NK-92 (cell line): ENCODE data around the gene SDK2.

Experiments used
- DNase-seq: peaks from one replicate; lab custom pipeline; 2025; ENCODE audit not compliant: unreplicated experiment; lab: John Stamatoyannopoulos, UW

The SDK2 gene

GRCh38 chr17:73644145-73645049 lies at the start of gene SDK2:
SDK2 (minus strand) TSS chr17:73644445; CDS start chr17:73644088, 357 bp downstream.
- no peak for DNase-seq

DNA sequence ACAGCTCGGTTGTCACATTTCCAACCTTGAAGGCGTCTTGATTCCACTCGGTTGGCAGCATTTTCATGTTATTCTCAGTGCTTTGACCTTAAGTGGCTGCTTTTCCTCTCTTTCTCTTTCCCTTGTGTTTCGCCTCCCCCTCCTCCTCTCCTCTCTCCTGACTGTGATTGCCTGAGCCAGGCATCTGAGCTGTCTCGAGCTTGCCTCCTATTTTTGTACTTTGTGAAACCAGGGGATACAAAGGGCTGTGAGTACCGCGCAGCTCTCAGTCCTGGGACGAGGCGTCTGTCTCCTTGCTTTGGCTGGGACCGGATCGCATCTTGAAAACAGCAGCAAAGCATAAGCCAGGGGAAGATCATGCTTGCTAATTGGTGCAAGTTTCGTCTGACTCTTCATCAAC lies 48.8 kb upstream of the SDK2 start:
- DNase-seq: no peak

GRCh38 chr17:73691321-73691766 lies 47.1 kb upstream of the SDK2 start:
- no peak for DNase-seq

DNA sequence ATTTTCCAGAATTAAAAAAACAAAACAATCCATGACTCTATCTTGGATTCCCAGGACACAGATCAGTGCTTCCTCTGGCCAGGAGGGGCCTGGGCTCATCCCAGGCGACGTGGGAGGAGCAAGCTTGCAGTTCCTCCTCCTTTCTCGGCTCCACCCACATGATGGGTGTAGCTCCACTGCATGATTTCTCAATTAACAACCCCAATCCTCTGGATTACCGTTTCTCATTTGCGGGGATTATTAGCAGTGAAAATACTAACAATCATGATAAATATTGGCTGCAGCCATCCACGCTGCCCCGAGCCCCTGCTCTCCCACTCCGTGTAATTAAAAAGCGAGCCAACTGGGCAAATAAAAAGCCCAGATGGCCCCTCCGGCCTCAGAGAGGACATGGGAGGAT lies 46.4 kb upstream of the SDK2 start:
- DNase-seq: no peak

DNA sequence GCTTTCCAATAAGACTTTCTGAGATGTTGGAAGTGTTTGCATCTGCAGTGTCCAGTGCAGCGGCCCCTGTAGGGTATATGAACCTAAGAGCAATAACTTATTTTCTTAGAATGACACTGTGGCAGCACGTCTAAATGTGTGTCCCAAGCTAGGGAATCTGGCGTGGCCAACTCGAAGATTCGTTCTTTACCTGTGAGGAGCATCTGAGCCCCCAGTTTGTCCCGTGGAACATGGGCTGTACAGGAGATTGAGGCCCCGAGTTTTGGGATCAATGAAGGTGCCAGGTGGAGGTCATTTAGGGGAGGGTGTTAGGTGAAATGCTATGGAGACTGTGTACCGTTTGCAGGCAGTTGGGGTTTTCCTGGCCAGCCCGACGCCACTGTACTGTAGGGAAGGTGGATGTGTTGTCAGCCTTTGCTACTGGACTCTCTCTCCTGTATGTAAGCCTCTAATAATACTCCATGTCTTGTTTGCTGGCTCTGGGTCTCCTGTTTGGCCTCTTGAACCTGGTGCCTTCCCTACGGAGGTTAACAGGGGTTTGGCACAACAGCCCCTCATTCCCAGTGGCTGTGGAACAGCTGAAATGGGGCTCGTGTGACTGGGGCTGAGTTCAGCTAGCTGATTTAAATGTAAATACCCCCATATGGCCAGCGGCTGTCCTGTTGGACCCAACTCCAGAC lies 45.5 kb upstream of the SDK2 start:
- no peak for DNase-seq

DNA sequence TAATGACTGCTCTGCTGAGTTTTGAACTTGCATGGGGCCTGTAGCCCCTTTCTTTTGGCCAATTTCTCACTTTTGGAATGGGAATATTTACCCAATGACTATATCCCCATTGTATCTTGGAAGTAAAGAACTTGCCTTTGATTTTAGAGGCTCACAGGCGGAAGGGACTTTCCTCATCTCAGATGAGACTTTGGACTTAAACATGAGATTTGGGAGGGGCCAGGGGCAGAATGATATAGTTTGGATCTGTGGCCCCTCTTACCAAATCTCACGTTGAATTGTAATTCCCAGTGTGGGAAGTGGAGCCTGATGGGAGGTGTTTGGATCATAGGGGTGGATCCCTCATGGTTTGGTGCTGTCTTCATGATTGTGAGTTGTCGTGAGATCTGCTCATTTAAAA lies 42.7 kb upstream of the SDK2 start:
- DNase-seq: no peak

DNA sequence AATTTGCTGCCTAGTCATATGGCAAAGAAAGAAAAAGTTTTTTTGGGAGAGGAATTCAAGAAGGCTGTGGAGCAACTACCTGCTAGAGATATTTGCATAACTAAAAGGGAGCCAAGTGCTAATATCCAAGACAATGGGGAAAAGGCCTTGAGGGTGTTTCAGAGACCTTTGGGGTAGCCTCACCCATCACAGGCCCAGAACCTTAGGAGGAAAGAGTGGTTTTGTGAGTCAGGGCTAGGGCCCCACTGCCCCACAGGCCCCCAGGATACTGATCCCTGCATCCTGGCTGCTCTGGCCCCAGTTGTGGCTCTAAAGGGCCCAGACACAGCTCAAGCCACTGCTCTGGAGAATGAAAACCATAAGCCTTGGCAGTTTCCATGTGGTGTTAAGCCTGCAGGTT lies 41.9 kb upstream of the SDK2 start:
- no peak for DNase-seq

DNA sequence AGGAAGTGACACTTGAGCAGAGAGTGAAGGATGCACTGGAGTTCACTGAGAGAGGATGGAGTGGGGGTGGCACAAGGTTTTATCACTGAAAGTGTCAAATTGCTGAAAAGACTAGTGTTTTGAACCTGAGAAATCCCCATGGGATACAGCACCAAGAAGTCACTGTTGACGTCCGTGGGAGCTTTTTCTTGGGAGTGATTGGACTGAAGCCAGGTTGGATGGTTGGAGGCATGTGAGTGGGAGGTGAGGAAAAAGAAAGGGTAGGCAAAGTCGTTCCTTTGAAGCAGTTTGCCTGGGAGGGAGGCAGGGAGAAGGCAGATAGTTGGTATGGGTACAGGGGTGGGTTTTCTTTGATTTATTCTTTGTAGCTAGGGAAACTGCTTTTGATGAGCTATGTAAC lies 39.9 kb upstream of the SDK2 start:
- no peak for DNase-seq

GRCh38 chr17:73683771-73684170 lies 39.5 kb upstream of the SDK2 start:
- DNase-seq: no peak

DNA sequence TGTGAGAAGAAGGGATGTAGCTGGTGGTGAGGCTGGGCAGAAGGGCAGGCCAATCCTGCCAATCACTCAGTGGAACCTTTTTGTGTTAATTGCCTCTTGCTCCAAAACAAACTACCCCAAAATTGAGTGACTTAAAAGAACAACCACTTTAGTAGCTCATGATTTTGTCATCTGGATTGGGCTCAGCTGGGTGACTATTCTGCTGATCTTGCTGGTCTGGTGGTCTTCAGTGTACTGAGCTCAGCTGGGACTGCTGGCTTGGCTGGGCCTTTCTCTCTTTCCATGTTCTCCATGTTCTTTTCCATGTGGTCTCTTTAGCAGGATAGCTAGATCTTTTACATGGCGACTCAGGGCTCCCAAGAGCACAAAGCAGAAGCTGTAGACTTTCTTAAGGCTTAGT lies 37.7 kb upstream of the SDK2 start:
- no peak for DNase-seq

DNA sequence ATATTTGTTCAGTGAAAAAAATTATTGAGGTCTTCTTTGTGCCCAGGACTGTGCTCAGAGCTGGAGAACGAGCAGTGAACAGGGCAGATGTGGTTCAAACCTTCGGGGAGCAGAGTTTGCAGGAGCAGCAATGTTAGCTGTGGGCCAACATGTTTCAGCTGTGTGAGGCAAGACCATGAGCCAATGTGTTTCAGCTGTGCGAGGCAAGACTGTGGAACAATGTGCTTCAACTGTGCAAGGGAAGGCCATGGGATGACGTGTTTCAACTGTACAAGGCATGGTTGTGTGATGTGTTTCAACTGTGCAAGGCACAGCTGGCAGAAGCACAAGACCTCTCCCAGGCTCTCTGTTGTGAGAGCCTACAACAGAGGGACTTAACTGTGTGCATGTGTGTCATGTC lies 35.2 kb upstream of the SDK2 start:
- DNase-seq: no peak

GRCh38 chr17:73678999-73679398 lies 34.8 kb upstream of the SDK2 start:
- no peak for DNase-seq

DNA sequence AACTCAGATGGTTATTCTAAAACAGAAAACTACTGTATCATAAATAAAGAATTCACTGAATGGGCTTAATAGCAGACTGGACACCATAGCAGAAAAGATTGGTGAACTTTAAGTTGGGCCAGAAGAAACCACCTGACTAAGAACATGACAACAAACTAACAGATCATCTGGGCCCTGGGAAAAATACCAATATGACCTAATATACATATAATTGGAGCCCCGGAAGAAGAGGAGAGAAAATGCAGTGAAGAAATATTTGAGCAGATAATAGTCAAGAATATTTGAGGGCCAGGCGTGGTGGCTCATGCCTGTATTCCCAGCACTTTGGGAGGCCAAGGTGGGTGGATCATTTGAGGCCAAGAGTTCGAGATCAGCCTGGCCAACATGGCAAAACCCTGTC lies 25.5 kb upstream of the SDK2 start:
- no peak for DNase-seq

- DNase-seq: no peak
Measured at GRCh38 chr17:73667181-73667959, 23.1 kb upstream of the SDK2 start.

- DNase-seq: no peak
Measured at GRCh38 chr17:73663614-73664013, 19.4 kb upstream of the SDK2 start.

GRCh38 chr17:73660366-73660765 lies 16.1 kb upstream of the SDK2 start:
- no peak for DNase-seq

DNA sequence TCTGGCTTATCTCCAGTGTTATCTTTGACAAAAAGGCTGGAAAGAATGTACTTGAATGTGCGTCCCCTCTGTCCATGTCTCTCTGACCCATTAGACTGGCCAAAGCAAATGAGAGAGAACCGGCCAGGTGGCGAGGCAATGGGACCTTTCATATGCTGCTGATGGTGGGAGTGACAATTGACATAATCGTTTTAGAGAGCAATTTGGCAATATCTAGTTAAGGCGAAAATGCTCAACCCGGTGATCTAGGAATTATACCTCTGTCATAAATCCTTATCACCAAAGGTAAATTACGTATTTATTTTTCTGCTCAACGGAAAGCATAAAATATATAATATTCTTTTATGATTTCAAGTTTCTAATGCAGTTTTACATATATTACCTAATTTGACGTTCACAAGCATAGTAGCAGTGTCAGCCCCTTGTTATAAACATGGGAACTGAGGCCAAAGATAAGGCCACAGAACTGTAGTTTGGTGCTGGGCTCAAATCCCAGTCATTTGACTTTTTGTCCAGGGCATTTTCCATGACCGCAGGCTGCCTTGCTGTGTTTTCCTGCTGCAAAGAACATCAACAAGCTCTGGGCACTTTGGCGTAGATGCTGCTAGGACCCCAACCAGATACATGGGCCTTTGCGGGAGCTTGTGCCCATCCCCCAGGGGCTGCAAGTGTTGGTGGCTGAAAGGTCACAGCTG lies 14.7 kb upstream of the SDK2 start:
- no peak for DNase-seq

GRCh38 chr17:73657473-73658116 lies 13.3 kb upstream of the SDK2 start:
- DNase-seq: no peak

- DNase-seq: no peak
Measured at GRCh38 chr17:73654241-73654640, 10.0 kb upstream of the SDK2 start.

DNA sequence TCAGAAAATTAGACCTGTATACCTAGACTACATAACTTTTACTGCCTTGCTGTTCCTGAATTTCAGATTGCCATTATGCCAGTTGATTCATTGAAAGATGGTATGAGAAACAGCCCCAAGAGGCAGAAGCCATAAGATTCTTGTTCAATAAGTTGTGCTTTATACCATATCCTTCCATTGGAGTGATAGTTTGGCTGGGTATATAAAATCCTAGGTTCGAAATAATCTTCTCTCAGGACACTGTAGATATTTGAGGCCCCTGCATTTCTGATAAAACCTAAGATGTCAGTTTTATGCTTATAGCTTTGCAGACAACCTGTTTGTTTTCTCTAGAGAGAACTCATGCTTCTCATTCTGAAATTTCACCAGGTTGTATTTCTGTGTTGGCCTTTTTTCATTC lies 9.6 kb upstream of the SDK2 start:
- no peak for DNase-seq
